Fibroblast of upper back skin (primary cell): ENCODE results near the gene CADPS.

Experiments
- DNase-seq: peaks from one replicate; pipeline ENCODE4 v3.0.0-alpha.2; 2013

CADPS gene

GRCh38 chr3:62805580-62806277 is 69.5 kb downstream of the CADPS start:
- DNase-seq = no peak

DNA sequence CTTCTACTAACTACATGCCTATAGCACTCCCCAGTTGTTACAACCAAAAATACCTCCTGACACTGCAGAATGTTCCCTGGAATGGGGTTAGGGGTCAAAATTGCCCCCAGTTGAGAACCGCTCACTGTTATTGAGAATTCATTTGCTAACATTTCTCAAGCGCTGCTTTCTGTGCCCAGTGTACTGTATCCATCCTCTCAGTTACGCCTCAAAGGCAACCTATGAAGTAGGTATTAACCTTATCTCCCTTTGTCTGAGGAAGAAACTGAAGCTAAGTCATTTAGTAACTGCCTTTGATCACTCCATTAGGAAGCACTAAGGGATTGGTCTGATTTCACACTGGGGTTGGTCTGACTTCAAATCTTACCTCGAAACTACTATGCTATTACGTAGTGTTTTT is 70.1 kb downstream of the CADPS start:
- DNase-seq = no peak

DNA sequence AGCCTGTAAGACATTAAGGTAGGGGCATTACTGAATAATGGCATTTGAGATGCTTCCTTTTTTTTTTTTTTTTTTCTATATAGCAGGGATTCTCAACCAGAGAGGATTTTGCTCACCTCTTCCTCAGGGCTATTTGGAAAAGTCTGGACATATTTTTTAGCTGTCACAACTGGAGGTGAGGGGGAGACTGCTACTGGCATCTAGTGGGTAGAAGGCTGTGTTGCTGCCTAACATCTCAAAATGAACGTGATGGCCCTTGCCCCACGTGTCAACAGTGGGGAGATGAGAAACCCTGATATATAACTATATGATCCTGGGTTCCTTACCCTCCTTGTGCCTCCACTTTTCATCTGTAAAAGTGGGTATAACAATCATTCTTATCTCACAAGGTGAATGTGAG is 71.9 kb downstream of the CADPS start:
- DNase-seq = no peak

- DNase-seq = no peak
Observed at GRCh38 chr3:62798000-62798399, 77.2 kb downstream of the CADPS start.

DNA sequence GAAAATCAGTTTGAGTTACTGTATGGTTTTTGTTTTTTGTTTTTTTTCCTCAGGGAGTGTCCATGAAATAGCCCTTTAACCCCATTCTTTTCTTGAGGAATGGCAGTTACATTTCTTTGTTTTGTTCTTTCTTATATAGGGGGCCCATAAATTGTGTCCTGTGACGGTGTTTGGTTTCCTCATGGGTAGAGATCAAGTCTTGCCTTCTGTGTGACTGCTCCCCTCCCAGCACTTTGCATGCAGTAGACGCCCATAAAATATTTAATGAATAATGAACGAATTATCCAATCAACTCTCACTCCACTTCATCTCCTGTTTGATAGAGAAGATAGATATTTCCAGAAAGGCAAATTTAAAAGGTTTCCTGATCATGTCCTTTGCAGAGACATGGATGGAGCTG is 78.1 kb downstream of the CADPS start:
- DNase-seq = no peak

DNA sequence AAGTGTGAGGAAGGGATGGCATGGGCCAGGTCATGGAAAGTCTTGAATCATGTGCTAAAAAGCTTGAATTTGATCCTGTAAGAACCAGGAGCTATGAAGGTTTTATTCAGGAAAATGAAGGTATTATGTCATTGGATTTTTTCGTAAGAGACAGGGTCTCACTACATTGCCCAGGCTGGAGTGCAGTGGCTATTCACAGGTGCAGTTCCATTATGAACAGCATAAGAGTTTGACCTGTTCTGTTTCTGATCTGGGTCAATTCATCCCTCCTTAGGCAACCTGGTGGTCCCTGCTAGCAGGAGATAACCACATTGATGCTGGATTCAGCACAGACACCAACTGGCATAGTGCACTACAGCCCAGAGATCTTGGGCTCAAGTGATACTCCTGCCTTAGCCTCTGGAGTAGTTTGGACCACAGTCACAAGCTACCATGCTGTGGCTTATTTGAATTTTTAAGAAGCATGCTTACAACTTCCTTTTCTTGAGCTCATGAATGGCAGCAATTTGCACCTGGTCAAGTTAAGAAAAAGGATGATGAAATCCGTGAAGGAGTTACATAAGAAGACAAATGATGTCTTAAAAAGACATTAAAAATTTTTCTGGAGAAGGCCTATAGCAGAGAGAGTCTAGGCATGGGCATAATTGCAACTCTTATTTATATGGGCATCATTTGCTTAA is 79.1 kb downstream of the CADPS start:
- peak; percentile 18 for DNase-seq

DNA sequence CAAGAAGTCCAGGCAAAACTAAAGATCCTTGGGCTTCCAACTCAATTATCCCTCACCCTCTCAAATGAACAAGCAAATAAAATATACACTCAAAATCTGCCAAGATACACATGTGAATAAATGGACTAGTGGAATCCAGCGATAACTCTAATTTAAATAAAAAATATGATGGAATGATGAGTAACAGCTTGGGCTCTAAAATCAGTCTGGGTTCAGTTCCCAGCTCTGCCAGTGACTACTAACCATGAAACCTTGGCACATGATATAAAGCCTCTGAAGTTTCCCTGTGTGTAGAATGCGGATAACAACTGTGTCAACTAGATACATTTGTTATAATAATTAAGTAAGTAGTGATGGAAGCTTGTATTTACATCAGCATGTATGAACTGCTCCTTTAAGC is 81.3 kb downstream of the CADPS start:
- DNase-seq = peak; percentile 50

DNA sequence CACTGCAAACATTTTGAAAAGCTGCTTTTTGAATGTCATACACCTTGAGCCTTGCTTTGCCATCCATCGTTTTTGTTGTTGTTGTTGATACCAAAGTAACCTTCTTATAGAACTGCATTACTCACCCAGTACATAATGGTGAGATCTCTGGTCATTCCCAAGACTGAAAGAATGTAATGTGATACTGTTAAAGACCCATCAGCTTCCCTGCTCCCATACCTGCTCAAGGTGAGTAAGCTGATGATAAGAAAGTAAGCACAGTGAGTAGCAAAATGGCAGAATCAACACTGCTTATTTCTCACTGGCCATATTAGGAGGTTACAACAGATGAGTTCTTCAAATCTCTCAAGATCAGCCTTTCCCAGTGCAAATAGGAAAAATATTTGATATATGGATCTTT is 89.8 kb downstream of the CADPS start:
- DNase-seq = no peak

DNA sequence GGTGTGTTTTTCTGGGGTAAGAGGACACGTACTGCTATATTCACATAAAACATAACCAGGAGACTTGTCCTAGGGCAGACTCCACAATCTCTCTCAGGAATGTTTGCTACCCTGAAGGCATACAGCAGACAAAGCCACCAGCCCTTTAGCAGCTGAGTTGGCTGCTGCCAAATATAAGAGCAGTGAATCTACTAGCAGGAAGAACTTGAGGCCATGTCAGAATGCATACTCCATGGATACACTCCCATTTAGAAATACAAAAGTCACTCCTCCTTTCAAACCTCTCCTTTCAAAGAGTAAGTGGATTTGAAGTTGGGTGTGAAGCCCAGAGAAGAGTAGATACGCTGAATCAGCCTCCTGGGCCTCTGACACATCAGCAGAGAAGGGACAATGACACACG is 94.1 kb downstream of the CADPS start:
- DNase-seq = no peak

GRCh38 chr3:62777674-62778073 is 97.5 kb downstream of the CADPS start:
- no peak for DNase-seq

DNA sequence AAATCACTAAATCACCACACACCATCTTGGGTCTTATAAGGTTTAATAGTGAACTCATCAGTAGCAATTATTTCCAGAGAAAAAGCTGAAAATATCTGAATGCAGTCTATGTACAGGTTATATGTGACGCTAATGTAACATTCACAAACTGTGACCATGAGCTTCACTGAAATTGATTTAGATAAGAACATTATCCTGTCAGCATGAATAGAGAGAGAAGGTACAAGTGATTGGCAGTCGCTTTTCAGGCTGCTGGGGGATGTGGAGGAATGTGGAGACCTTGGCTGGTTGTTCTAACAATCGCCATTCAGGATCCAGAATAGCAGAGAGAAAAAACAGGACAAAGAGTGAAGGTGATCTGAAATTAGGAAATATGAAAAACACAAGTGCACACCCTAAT is 98.1 kb downstream of the CADPS start:
- DNase-seq = no peak

DNA sequence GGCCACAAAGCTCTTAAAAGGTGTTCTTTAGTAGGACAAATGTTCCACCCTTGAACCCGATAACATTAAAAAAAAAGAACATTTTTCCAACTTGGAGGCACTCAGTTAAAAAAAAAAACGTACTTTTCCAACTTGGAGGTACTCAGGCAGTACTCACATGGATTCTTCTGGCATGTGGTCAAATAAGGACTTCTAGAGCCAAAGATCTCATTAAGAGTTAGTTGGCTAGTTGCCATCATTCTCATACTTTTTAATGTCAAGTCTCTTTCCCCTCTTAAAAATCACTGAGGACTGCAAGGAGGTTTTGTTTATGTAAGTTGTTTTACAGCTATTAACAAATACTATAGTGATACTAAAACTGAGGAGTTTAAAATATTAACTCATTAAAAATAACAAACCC is 101.0 kb downstream of the CADPS start:
- DNase-seq = peak; percentile 60

DNA sequence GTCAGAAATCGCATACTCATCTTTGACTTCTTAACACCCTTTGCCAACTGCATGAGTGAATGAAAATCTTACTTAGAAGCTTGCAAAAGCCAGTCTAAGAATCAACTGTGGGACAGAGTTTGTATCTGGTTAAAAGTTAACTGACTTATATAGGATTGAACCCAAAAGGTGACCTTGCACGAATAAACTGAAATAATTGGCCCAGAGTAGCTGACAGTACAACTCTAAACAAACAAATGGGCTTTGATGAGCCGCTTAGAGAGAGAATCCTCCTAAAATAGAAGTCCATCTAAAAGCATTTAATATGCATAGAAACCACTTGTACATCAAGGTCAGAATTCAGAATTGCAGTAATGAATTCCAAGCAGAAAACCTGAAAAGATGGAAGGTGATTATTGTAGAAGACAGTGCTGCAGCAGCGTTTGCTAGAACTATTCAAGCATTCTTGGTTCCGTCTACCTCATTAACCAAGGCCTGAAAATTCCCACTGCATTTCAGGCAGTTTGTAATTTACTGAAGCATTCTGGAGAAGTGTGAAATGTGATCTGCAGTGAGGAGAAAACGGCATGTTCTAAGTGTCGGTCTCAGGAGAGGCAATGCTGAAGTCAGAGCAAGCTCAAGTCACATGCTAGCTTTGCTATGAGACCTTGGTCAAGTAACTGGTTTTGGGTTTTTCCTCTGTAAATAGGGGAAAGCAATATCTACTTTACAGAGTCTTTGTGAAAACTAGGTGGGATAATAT is 103.7 kb downstream of the CADPS start:
- DNase-seq = no peak

- no peak for DNase-seq
Observed at GRCh38 chr3:62768896-62769295, 106.3 kb downstream of the CADPS start.

DNA sequence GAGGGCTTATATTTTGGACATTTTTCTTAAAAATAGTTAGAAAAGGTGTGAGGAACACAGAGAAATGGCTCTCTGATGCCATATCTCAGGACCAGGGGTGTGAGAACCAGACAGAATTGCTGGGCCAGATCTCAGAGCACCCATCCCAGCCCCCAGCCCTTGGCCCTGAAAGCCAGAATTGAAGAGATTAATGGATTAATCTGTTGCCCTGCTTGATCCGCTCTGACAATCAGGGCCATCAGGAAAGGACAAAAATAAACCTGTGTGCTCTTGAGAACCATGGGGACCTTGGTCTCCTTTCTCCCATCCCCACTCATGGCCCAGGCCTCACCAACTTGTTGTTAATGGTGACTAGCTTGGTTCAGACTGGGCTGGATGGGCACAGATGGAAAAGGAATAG is 113.5 kb downstream of the CADPS start:
- DNase-seq = no peak

DNA sequence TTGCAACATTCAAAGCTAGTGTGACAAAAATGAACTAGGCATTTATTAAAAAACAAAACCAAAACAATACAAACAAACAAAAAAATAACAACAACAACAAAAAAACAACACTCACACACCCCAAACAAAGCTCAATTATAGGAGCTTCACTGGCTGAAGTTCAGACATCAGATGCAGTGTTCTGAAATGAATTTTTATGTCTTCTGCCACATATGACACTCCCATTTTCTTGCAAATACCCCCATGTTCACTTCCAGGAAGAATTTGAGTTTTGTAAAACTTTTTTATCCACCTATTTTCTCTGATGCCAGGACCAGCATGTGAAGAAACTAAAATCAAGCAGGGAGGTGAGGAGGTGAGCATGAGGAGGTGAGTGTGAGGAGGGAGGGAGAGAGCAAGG is 113.9 kb downstream of the CADPS start:
- DNase-seq = no peak

DNA sequence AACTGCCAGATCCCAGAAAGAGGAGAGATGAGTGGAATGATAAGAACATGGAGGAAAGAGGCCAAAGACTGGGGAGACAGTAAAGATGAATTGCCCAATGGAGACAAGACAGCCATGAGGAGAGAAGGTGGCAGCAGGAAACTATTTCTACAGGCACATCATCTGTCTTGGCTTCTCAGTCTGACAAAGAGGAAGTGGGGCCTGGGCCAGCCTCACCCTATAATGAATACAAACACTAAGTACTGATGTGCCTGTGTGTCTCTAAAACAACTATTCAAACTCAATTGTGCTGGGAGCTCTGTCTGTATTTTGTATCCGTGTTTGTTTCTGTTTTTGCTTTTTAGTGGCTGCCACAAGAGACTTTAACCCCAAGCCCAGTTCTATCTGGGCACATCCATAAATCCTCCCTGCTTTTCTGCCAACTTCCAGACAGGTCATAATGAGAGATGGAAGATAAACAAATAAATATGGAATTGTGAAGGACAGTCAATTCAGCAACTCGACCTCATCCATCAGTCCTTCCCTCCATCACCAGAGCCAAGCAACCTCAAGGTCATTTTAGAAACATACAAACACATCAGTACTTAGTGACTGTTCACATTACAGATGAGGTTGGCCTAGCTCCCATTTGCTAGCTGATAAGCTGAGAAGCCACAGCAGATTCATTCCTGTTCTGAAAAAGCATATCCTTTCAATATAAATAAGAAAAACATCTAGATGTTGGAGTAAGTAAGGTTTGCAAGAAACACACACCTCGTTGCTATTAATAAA is 116.7 kb downstream of the CADPS start:
- DNase-seq = no peak

DNA sequence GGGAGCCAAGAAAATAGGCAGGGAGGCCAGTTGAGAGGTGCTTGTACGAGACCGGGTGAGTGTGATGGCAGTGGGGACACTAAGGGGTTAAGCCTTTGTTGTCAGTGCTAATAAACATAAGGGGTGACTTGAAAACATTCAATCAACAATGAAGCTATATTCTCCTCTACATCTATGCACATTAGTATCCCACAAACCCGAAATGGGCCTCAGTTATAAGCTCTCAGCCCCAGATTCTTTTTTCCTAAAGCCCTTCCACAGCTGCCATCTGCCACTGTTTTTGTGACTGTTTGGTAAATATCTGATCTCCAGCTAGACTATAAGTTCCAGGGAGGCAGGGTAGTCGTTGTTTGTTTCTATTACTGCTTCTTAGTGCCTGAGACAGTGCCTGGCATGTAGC is 118.2 kb downstream of the CADPS start:
- no peak for DNase-seq

DNA sequence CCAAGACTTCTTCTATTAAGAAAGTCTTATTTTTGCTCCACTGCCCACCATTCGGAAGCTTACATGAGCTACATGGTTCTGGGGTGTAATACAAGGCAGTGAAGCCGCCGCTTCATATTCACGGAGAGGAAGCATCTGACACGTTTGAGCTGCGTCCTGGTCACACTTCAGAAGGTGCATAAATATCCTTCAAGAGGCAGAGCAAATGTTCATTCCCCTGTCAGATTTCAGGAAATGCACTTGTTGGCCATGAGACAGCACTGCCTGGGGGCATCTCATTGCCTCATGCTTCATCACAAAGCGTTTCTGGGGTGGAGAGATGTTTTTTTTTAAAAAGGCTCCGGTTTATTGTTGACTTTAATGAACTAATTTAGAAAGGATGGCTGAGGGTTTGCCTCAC is 119.9 kb downstream of the CADPS start:
- DNase-seq = no peak

DNA sequence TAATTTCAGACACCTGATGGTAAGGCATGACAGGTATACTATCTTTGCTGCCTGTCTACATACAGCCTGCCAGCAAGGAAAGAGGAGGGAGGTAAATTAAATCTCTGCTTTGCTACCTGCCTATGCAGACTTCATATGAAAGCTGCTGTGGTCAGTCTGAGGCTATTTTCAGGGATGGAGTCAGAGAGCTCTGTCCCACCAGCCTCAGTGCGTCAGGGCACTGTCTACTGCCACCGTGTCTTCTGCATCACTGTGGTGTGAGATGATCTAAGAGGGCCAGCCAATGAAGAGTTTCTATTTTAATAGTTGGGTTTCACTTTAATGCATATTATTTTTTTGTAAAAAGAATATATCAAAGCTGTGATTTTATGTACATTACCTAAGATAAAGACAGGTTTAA is 125.6 kb downstream of the CADPS start:
- DNase-seq = no peak

DNA sequence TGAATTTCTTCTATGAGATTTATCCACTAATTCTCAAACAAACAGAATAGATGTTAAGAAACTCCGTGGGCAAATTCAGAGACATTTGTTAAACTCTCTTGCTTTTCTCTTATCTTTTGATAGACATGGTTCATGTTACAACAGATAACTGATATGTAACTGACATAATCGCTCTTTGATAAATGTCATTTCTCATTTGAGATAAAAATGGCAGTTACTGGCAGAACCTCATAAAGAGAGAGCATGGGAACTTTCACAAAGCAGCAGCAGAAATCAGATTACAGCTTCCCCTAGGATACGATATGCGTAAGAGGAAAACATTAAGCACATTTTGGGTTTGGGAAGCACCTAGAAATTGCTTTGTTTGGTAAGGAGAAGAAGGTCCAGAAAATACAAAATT is 126.1 kb downstream of the CADPS start:
- DNase-seq = no peak

DNA sequence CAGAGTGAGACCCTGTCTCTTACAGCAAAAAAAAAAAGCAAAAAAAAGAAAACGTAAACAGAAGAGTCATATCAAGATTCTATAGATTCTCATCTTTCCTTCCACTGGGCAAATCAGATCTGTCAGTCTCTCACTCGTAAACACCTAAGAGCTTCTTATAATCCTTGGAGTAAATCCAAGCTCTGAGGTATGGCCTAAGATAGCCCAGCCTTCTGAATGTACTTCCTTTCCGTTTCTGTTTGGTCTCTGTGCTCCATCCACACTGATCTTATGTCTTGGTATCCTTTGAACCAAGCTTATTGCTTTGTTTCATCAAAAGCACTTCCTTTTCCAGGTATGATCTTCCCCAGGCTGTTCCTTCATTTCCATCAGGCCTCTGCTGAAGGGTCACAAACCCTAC is 137.8 kb downstream of the CADPS start:
- DNase-seq = no peak

GRCh38 chr3:62735510-62735909 is 139.7 kb downstream of the CADPS start:
- DNase-seq = no peak
